ENCODE results near the gene ADAMTS18. TPM values are rescaled to one million over a fixed set of nuclear protein-coding genes. Genes with fewer than 3 reads are reported as not detected.

Gene ADAMTS18
- total RNA-seq, 1 donor from 2014 or later: 2.5 TPM

DNA sequence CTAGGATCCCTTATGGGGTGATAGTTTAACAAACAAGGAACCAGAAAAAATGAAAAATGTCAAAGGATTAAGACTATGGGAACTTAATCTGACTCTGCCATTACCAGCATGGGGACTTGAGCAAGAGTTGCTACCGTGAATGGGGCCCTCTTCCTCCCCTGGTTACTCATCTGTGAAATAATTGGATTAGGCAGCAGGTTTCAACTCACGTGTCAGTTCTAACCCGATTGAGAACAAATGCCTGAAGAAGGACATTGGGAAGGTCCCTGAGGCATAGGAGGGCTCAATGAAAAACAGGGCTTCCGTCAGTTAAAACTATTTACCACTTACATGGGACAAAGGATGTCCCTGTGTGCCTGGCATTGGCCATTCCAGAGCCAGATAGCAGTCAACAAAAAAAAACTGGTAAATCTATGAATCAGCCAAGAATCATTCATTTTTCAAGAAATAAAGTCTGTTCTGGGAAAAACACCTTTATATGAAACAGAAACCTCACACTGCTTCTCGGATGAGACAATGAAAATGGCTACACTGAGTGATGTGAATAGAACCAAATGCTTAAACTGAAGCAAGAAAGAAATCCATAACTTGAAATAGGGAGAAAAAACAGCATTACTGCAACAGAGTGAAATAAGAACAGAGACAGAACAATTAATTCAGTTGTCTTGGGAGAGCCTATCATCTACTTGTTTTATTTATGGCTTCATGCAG, 104.3 kb downstream of the ADAMTS18 start:
- no peak for DNase-seq (ENCODE audit: low read depth)
- Mint-ChIP-seq H3K4me3 (ENCODE audit: unreplicated experiment) (no peak overlapping the region), H3K4me1 (ENCODE audit: low read depth, unreplicated experiment) (no peaks in the 10 kb centered on the region), H3K9me3 (ENCODE audit: unreplicated experiment) (no peaks in the 10 kb centered on the region), H3K36me3 (ENCODE audit: low read depth, unreplicated experiment) (no peaks in the 10 kb centered on the region), H3K27me3 (ENCODE audit: low read depth, unreplicated experiment) (no peaks in the 10 kb centered on the region), H3K27ac (ENCODE audit: unreplicated experiment) (no peak overlapping the region)
- no peak overlapping the region for H3K27ac ChIP-seq (ENCODE audit: low read depth, low read length)
- TF ChIP-seq CTCF (IDR thresholded peaks at IDR 0.05; ENCODE audit: insufficient read depth, low read depth, low read length): no peak
- TF ChIP-seq EZH2 (IDR thresholded peaks at IDR 0.05; ENCODE audit: insufficient read depth, low read length): no peak
- FAIRE-seq: no peak
- H3K9me3 ChIP-seq (ENCODE audit: insufficient read depth, low read depth, low read length): no peaks in the 10 kb centered on the region
- no peaks in the 10 kb centered on the region for H3K4me1 ChIP-seq (ENCODE audit: insufficient read depth, low read length)
- no peak overlapping the region for H3K9ac ChIP-seq (ENCODE audit: low read length)
- no peaks in the 10 kb centered on the region for H3K27me3 ChIP-seq (ENCODE audit: insufficient read depth, low read length)
- H3K4me2 ChIP-seq (ENCODE audit: low read length): no peak overlapping the region
- H3K4me3 ChIP-seq (ENCODE audit: insufficient read depth, low read depth, low read length): no peak overlapping the region
- no peaks in the 10 kb centered on the region for H3K36me3 ChIP-seq (ENCODE audit: insufficient read depth, low read length)
- no peaks in the 10 kb centered on the region for H3K79me2 ChIP-seq (ENCODE audit: insufficient read depth, low read length)
- no peak overlapping the region for H2AFZ ChIP-seq (ENCODE audit: low read depth, low read length)
- no peaks in the 10 kb centered on the region for H4K20me1 ChIP-seq (ENCODE audit: insufficient read depth, low read length)

DNA sequence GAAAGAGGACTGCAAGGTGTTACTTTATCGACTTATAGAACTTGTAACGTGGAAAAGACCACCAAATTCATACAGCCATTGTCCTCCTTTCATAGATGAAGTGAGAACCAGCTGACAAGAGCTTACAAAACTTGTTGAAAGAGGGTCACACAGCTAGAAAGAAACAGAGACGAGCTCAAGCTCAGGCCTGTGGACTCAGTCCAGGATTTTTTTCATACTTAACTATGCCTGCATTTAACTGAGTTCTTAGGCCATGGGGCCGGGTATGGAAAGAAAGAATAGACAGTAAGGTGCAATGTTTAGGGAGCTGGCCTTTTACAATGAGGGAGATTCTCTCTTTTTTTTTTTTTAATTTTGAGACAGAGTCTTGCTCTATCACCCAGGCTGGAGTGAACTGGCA, 106.1 kb downstream of the ADAMTS18 start:
- H2AFZ ChIP-seq (ENCODE audit: low read depth, low read length): no peak overlapping the region
- no peaks in the 10 kb centered on the region for H3K4me1 ChIP-seq (ENCODE audit: insufficient read depth, low read length)
- no peak overlapping the region for H3K27ac ChIP-seq (ENCODE audit: low read depth, low read length)
- TF ChIP-seq CTCF (IDR thresholded peaks at IDR 0.05; ENCODE audit: insufficient read depth, low read depth, low read length) (no peak), EZH2 (IDR thresholded peaks at IDR 0.05; ENCODE audit: insufficient read depth, low read length) (no peak)
- no peak overlapping the region for H3K4me2 ChIP-seq (ENCODE audit: low read length)
- no peaks in the 10 kb centered on the region for H3K27me3 Mint-ChIP-seq (ENCODE audit: low read depth, unreplicated experiment)
- H3K9ac ChIP-seq (ENCODE audit: low read length): no peak overlapping the region
- no peaks in the 10 kb centered on the region for H3K36me3 Mint-ChIP-seq (ENCODE audit: low read depth, unreplicated experiment)
- H4K20me1 ChIP-seq (ENCODE audit: insufficient read depth, low read length): no peaks in the 10 kb centered on the region
- FAIRE-seq: no peak
- no peaks in the 10 kb centered on the region for H3K4me1 Mint-ChIP-seq (ENCODE audit: low read depth, unreplicated experiment)
- no peaks in the 10 kb centered on the region for H3K27me3 ChIP-seq (ENCODE audit: insufficient read depth, low read length)
- H3K4me3 Mint-ChIP-seq (ENCODE audit: unreplicated experiment): no peak overlapping the region
- no peaks in the 10 kb centered on the region for H3K9me3 Mint-ChIP-seq (ENCODE audit: unreplicated experiment)
- H3K79me2 ChIP-seq (ENCODE audit: insufficient read depth, low read length): no peaks in the 10 kb centered on the region
- no peak for DNase-seq (ENCODE audit: low read depth)
- no peaks in the 10 kb centered on the region for H3K36me3 ChIP-seq (ENCODE audit: insufficient read depth, low read length)
- H3K4me3 ChIP-seq (ENCODE audit: insufficient read depth, low read depth, low read length): no peak overlapping the region
- H3K9me3 ChIP-seq (ENCODE audit: insufficient read depth, low read depth, low read length): no peaks in the 10 kb centered on the region
- no peak overlapping the region for H3K27ac Mint-ChIP-seq (ENCODE audit: unreplicated experiment)

- no peak overlapping the region for H3K27ac Mint-ChIP-seq (ENCODE audit: unreplicated experiment)
- no peak for DNase-seq (ENCODE audit: low read depth)
- H3K4me2 ChIP-seq (ENCODE audit: low read length): no peak overlapping the region
Measured at GRCh38 chr16:77328274-77328673, 106.6 kb downstream of the ADAMTS18 start.

More at GRCh38 chr16:77328274-77328673, 106.6 kb downstream of the ADAMTS18 start:
- Histone ChIP-seq H3K27me3 (ENCODE audit: insufficient read depth, low read length) (no peaks in the 10 kb centered on the region), H4K20me1 (ENCODE audit: insufficient read depth, low read length) (no peaks in the 10 kb centered on the region), H3K9ac (ENCODE audit: low read length) (no peak overlapping the region), H3K4me3 (ENCODE audit: insufficient read depth, low read depth, low read length) (no peak overlapping the region), H3K4me1 (ENCODE audit: insufficient read depth, low read length) (no peaks in the 10 kb centered on the region), H3K36me3 (ENCODE audit: insufficient read depth, low read length) (no peaks in the 10 kb centered on the region), H2AFZ (ENCODE audit: low read depth, low read length) (no peak overlapping the region), H3K79me2 (ENCODE audit: insufficient read depth, low read length) (no peaks in the 10 kb centered on the region), H3K27ac (ENCODE audit: low read depth, low read length) (no peak overlapping the region), H3K9me3 (ENCODE audit: insufficient read depth, low read depth, low read length) (no peaks in the 10 kb centered on the region)
- no peaks in the 10 kb centered on the region for H3K36me3 Mint-ChIP-seq (ENCODE audit: low read depth, unreplicated experiment)
- no peaks in the 10 kb centered on the region for H3K27me3 Mint-ChIP-seq (ENCODE audit: low read depth, unreplicated experiment)
- H3K4me3 Mint-ChIP-seq (ENCODE audit: unreplicated experiment): no peak overlapping the region
- no peak for FAIRE-seq
- H3K4me1 Mint-ChIP-seq (ENCODE audit: low read depth, unreplicated experiment): no peaks in the 10 kb centered on the region
- H3K9me3 Mint-ChIP-seq (ENCODE audit: unreplicated experiment): no peaks in the 10 kb centered on the region
- no peak for TF ChIP-seq EZH2 (IDR thresholded peaks at IDR 0.05; ENCODE audit: insufficient read depth, low read length)
- no peak for TF ChIP-seq CTCF (IDR thresholded peaks at IDR 0.05; ENCODE audit: insufficient read depth, low read depth, low read length)
